A673 (cell line): ENCODE results near the gene BSN.

Experiments
- CTCF ChIP-seq: fragments of 300-800, 200-600 bp; sonication (generic); conservative IDR thresholded peaks from 2 replicates; pipeline ENCODE4 v1.5.1; 2017; ENCODE audit warnings: low read depth, mild to moderate bottlenecking, antibody characterized with exemption, low read length, moderate library complexity, mixed read lengths
- EZH2 ChIP-seq: fragments of 200-600 bp; sonication (generic); IDR thresholded peaks from 2 replicates; pipeline ENCODE4 v1.6.1; 2017; ENCODE audit warnings: borderline replicate concordance, low read depth, mild to moderate bottlenecking, mixed read lengths, antibody characterized with exemption, low read length; ENCODE audit not compliant: poor library complexity, severe bottlenecking

GRCh38 chr3:49704629-49705028 is 150.4 kb downstream of the BSN start:
- TF ChIP-seq CTCF: no peak
- no peak for TF ChIP-seq EZH2
